Type B pancreatic cell (in vitro differentiated cells): ENCODE measurements around the gene LHX2. TPM values are rescaled to one million over a fixed set of nuclear protein-coding genes. Genes with fewer than 3 reads are reported as not detected.

ENCODE experiments used
- DNase-seq: peaks from one replicate; pipeline ENCODE4 v3.0.0; 2021; ENCODE audit warnings: mixed read lengths; ENCODE audit not compliant: unreplicated experiment; ENCODE audit errors: extremely low spot score
- H3K27ac Mint-ChIP-seq: 2 replicates; pipeline ENCODE4 v1.8.0; 2021; ENCODE audit warnings: mild to moderate bottlenecking, mixed read lengths
- H3K27me3 Mint-ChIP-seq: 2 replicates; pipeline ENCODE4 v1.8.0; 2021; ENCODE audit warnings: mixed read lengths
- H3K36me3 Mint-ChIP-seq: 2 replicates; pipeline ENCODE4 v1.8.0; 2021; ENCODE audit warnings: mixed read lengths
- H3K4me1 Mint-ChIP-seq: one replicate; pipeline ENCODE4 v1.8.0; 2021; ENCODE audit warnings: mixed read lengths; ENCODE audit not compliant: unreplicated experiment
- H3K4me3 Mint-ChIP-seq: 2 replicates; pipeline ENCODE4 v1.8.0; 2021; ENCODE audit warnings: mild to moderate bottlenecking, mixed read lengths
- H3K9me3 Mint-ChIP-seq: 2 replicates; pipeline ENCODE4 v1.8.0; 2021; ENCODE audit warnings: mixed read lengths
- CTCF ChIP-seq: fragments of 200-600 bp; sonication (generic); conservative IDR thresholded peaks from 2 replicates; pipeline ENCODE4 v1.5.0; 2021; ENCODE audit warnings: antibody characterized with exemption, mild to moderate bottlenecking
- total RNA-seq: library from RNA; stranded (reverse); gene quantifications from 2 replicates; pipeline ENCODE4 v1.2.1, GENCODE V29; 2021; ENCODE audit warnings: low replicate concordance

The LHX2 gene
- total RNA-seq, 1 donor from 2014 or later = 1.2 TPM

DNA sequence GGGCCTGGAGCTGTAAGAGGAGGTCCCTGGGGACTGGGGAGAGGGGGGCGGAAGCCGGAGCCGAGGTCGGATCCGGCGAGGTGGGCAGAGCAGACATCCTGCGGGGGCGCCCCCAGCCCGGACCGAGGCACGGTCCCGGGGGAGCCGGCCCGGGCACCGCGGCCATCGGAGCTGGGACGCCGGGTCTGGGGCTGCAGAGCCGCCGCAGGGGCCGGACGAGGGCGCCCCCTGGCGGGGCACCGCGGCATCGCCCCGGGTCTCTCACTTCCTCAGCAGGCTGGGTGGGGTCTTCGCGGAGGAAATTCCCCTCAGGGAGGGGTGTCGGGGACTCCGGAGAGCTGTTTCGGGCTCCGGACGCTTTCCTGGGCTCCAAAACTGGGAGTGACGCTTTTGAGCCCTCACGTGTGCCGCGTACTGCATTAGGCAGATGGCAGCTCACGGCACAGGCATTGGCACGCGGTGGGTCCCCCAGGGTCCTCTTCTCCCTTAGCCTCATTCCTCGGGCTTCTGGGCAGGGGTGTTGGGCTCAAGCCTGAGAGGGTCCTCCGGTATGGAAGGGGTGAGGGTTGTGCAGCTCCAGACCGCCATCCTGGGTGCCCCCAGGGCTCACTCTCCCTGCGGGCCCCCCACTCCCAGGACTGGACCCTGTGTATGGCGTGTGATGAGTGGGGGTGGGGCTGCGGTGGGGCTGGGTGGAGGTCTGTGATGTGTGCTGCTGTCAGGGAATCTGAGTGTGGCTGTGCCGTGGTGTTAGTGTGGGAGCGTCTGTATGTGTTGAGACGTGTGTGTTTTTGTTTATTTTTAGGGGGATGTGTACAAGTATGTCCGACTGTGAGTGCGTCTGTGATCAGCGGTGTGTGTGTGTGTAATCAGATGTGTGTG is 29.6 kb downstream of the LHX2 start:
- Mint-ChIP-seq H3K27ac (no peak overlapping the region), H3K4me3 (peak overlapping the region; percentile 68), H3K9me3 (no peaks in the 10 kb centered on the region), H3K4me1 (peaks cover 6% of the 10 kb centered on the region), H3K27me3 (peaks cover 91% of the 10 kb centered on the region), H3K36me3 (no peaks in the 10 kb centered on the region)
- DNase-seq = no peak
- TF ChIP-seq CTCF = peak; percentile 99

DNA sequence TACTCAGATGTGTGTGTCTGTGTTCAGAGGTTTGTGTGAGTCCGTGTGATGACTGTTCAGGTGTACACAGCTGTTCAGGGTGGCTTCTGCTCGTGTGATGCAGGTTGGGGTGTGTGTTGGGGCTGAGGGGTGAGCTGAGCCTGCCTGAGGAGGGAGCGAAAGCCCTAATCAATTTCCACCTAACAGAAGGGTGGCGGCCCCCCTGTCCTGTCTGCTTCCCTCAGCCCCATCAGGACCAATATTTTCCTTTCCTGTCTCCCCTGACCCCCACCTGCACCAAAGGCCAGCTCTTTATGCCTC is 30.2 kb downstream of the LHX2 start:
- Mint-ChIP-seq H3K9me3 (no peaks in the 10 kb centered on the region), H3K36me3 (no peaks in the 10 kb centered on the region), H3K27me3 (peaks cover 91% of the 10 kb centered on the region), H3K27ac (no peak overlapping the region), H3K4me1 (peaks cover 6% of the 10 kb centered on the region), H3K4me3 (peak overlapping the region; percentile 53)
- no peak for DNase-seq
- no peak for TF ChIP-seq CTCF

GRCh38 chr9:124042201-124042721 is 30.7 kb downstream of the LHX2 start:
- Mint-ChIP-seq H3K4me1 (peaks cover 6% of the 10 kb centered on the region), H3K27me3 (peaks cover 91% of the 10 kb centered on the region), H3K4me3 (no peak overlapping the region), H3K27ac (no peak overlapping the region), H3K9me3 (no peaks in the 10 kb centered on the region), H3K36me3 (no peaks in the 10 kb centered on the region)
- no peak for DNase-seq
- TF ChIP-seq CTCF = no peak

GRCh38 chr9:124044448-124044847 is 32.9 kb downstream of the LHX2 start:
- no peaks in the 10 kb centered on the region for H3K36me3 Mint-ChIP-seq
- H3K9me3 Mint-ChIP-seq = no peaks in the 10 kb centered on the region
- TF ChIP-seq CTCF = no peak
- peaks cover 6% of the 10 kb centered on the region for H3K4me1 Mint-ChIP-seq
- H3K27ac Mint-ChIP-seq = no peak overlapping the region
- DNase-seq = no peak
- no peak overlapping the region for H3K4me3 Mint-ChIP-seq
- peaks cover 87% of the 10 kb centered on the region for H3K27me3 Mint-ChIP-seq

DNA sequence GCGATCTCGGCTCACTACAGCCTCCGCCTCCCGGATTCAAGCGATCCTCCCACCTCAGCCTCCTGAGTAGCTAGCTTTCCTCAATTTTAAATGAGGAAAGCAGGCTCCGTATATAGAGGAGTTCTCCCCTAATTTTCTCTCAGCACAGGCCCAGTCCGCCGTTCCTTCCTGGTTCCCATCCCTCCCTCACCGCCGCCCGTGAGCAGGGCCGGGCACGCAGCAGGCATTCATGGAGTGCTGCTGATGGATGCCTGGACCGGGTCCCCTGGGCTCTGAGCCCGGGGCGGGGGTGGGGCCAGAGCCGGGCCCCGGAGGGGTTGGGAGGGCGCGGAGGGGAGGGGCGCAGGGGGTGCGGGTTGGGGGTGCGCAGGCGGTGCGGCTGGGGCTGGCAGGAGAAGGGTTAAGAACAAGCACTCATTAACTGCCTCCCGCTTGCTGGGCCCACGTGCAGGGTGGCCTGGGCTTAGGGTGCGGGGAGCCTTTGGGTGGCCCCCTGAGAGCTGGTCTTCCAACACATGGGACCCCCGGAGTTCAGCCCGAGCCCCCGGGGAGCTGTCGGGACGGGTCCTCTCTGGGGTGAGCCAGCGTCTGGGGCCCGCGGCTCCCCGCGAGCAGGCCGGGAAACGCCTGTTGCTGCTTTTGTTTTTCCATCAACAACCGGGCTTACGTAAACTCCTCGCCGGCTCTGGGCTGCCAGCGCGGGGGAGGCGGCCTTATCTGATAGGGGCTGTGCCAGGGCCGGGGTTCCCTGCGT is 33.7 kb downstream of the LHX2 start:
- no peak for DNase-seq
- no peaks in the 10 kb centered on the region for H3K9me3 Mint-ChIP-seq

More for the DNA sequence above, 33.7 kb downstream of the LHX2 start:
- no peak for TF ChIP-seq CTCF
- no peak overlapping the region for H3K4me3 Mint-ChIP-seq
- H3K27ac Mint-ChIP-seq = no peak overlapping the region
- peaks cover 79% of the 10 kb centered on the region for H3K27me3 Mint-ChIP-seq
- peaks cover 3% of the 10 kb centered on the region for H3K4me1 Mint-ChIP-seq
- no peaks in the 10 kb centered on the region for H3K36me3 Mint-ChIP-seq
